HepG2 (cell line): ENCODE results near the gene NAP1L1. TPM values are rescaled to one million over a fixed set of nuclear protein-coding genes. Genes with fewer than 3 reads are reported as not detected.

Experiments
- ADNP ChIP-seq: sonication (generic); formaldehyde crosslinking; IDR thresholded peaks from 2 replicates; pipeline ENCODE4 v1.4.0; 2020; ENCODE audit warnings: missing genetic modification reagents
- ARID5B ChIP-seq: IDR thresholded peaks from 2 replicates; pipeline ENCODE4 v1.4.0; 2020; ENCODE audit warnings: mild to moderate bottlenecking, missing genetic modification reagents
- CERS6 ChIP-seq: sonication (generic); formaldehyde crosslinking; IDR thresholded peaks from 2 replicates; pipeline ENCODE4 v1.5.0; 2020; ENCODE audit warnings: missing genetic modification reagents
- CREM ChIP-seq, 2 experiments: sonication (generic) in 1 of 2; formaldehyde crosslinking in 1 of 2; IDR thresholded peaks; 2 replicates each; pipeline versions ENCODE4 v1.4.0 to v1.6.1; 2016 to 2020; ENCODE audit warnings: antibody characterized with exemption in 1 of 2, mild to moderate bottlenecking in 1 of 2, missing genetic modification reagents in 1 of 2
- FOXJ3 ChIP-seq: sonication (generic); formaldehyde crosslinking; IDR thresholded peaks from 2 replicates; pipeline ENCODE4 v1.4.0; 2020; ENCODE audit warnings: missing genetic modification reagents, mild to moderate bottlenecking, borderline replicate concordance
- KLF13 ChIP-seq: sonication (generic); formaldehyde crosslinking; IDR thresholded peaks from 2 replicates; pipeline ENCODE4 v1.4.0; 2020; ENCODE audit warnings: mild to moderate bottlenecking, missing genetic modification reagents
- MED13 ChIP-seq: sonication (generic); formaldehyde crosslinking; IDR thresholded peaks from 2 replicates; pipeline ENCODE4 v1.5.0; 2020; ENCODE audit warnings: missing genetic modification reagents
- MEIS1 ChIP-seq: sonication (generic); formaldehyde crosslinking; IDR thresholded peaks from 2 replicates; pipeline ENCODE4 v1.9.0; 2021; ENCODE audit warnings: mild to moderate bottlenecking, missing genetic modification reagents, moderate library complexity, borderline replicate concordance
- NFIB ChIP-seq: sonication (generic); formaldehyde crosslinking; IDR thresholded peaks from 2 replicates; pipeline ENCODE4 v1.9.0; 2021; ENCODE audit warnings: missing genetic modification reagents, mild to moderate bottlenecking, borderline replicate concordance
- PRMT3 ChIP-seq: sonication (generic); formaldehyde crosslinking; IDR thresholded peaks from 2 replicates; pipeline ENCODE4 v1.8.1; 2022; ENCODE audit warnings: low read depth, mild to moderate bottlenecking, moderate library complexity, missing genetic modification reagents, borderline replicate concordance
- SALL2 ChIP-seq: sonication (generic); formaldehyde crosslinking; IDR thresholded peaks from 2 replicates; pipeline ENCODE4 v1.8.1; 2023; ENCODE audit warnings: mild to moderate bottlenecking, missing genetic modification reagents, inconsistent platforms
- U2AF2 ChIP-seq: fragments of 200-400 bp; formaldehyde crosslinking; IDR thresholded peaks from 2 replicates; pipeline ENCODE4 v1.6.1; 2017; ENCODE audit warnings: low read depth, mild to moderate bottlenecking, low read length
- ZBTB7A ChIP-seq: sonication (generic); formaldehyde crosslinking; IDR thresholded peaks from 2 replicates; pipeline ENCODE4 v1.8.0; 2022; ENCODE audit warnings: mild to moderate bottlenecking, missing genetic modification reagents
- ZBTB7B ChIP-seq: sonication (generic); formaldehyde crosslinking; IDR thresholded peaks from 2 replicates; pipeline ENCODE4 v1.4.0; 2020; ENCODE audit warnings: missing genetic modification reagents
- ZFP1 ChIP-seq: IDR thresholded peaks from 2 replicates; pipeline ENCODE4 v1.6.1; 2016
- ZFP36L1 ChIP-seq: sonication (generic); formaldehyde crosslinking; IDR thresholded peaks from 2 replicates; pipeline ENCODE4 v1.8.0; 2022; ENCODE audit warnings: mild to moderate bottlenecking, missing genetic modification reagents, moderate library complexity
- ZNF205 ChIP-seq: IDR thresholded peaks from 2 replicates; pipeline ENCODE4 v1.6.1; 2018; ENCODE audit warnings: missing biosample characterization, missing genetic modification reagents
- ZNF577 ChIP-seq: sonication (generic); formaldehyde crosslinking; IDR thresholded peaks from 2 replicates; pipeline ENCODE4 v1.4.0; 2020; ENCODE audit warnings: mild to moderate bottlenecking, low read depth, missing genetic modification reagents, borderline replicate concordance
- ZNF704 ChIP-seq: sonication (generic); formaldehyde crosslinking; IDR thresholded peaks from 2 replicates; pipeline ENCODE4 v1.8.1; 2023; ENCODE audit warnings: mild to moderate bottlenecking, inconsistent platforms, moderate library complexity, missing genetic modification reagents, borderline replicate concordance
- polyA plus RNA-seq, 8 experiments: library from polyadenylated mRNA; depleted of rRNA in 3 of 8; stranded (reverse) in 7 of 8; unstranded in 1 of 8; fragments of >200 nt; fragmentation: Illumina TruSeq in 4 of 8; extraction: Trizol in 4 of 8; gene quantifications; 2 replicates each; pipeline versions ENCODE4 v1.2.1 to v1.2.3, GENCODE V29; 2011 to 2016; ENCODE audit warnings: low read depth in 4 of 8, missing spikeins in 1 of 8, mixed read lengths in 1 of 8; ENCODE audit not compliant: insufficient read depth in 1 of 8
- total RNA-seq, 5 experiments: library from RNA; depleted of rRNA; stranded (reverse); fragments of >200 nt; fragmentation: Illumina TruSeq; extraction: Trizol; gene quantifications; 2 replicates each; pipeline ENCODE4 v1.2.3, GENCODE V29; 2016; ENCODE audit warnings: low read depth in 1 of 5
- TF ChIP-seq, protein P1 (sequence below): sonication (generic); formaldehyde crosslinking; IDR thresholded peaks from 2 replicates; pipeline ENCODE4 v1.5.1; 2020; ENCODE audit warnings: mild to moderate bottlenecking, missing genetic modification reagents, moderate library complexity

Gene NAP1L1
- total and polyA plus RNA-seq, 2 of the 13 experiments (the other 11 are each of a cell fraction or from before 2014, with no cell fraction given), result 207 to 309 TPM

DNA sequence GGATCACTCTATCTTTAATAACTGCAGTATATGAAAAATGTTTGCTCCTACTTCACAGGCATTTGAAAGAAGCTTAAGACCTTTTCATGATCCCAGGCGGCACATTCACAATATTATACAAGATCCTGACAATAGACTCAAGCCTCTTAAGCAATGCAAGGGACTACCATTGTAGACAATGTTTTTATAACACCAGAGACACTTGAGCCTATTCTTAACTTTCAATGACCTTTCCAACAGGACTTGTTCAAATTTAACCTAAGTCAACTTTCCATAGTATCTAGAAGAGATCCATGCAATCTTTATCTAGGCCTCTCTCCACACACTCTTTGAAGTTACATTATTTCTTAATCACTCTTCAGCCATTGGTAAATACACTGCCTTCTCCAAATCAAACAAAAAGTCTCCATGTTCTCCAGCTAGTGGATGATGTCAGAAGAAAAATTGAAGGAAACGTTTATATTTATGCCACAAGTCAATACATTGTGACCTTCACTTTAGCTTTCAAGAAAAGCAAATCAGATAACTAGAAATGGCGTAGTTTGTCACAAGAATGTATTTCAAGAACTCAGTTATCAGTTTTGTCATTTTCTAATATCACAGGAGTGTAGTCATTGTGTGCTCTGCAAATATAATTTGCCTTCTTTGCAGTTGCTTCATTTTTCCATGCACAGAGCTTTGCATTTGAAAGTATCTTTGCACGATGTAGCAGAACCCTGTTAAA, 94.1 kb downstream of the NAP1L1 start (continued):
- TF ChIP-seq ZNF704 (CRISPR knock-in tag) (no peak; the same call in 1 of the 2 replicates), ZFP1 (CRISPR knock-in tag) (peak; percentile 92), U2AF2 (no peak), PRMT3 (no peak), CREM (IDR thresholded peaks at IDR 0.05) (peak; percentile 99), CREM (CRISPR knock-in tag; IDR thresholded peaks at IDR 0.05) (no peak), ZBTB7A (CRISPR knock-in tag) (no peak), FOXJ3 (CRISPR knock-in tag) (peak; percentile 99), ZBTB7B (CRISPR knock-in tag) (peak; percentile 70), ARID5B (peak; percentile 100), CERS6 (CRISPR knock-in tag) (no peak), ZNF205 (CRISPR knock-in tag) (0 out of 2 replicates have a peak, but pooled peaks have one; percentile 79), ZFP36L1 (CRISPR knock-in tag) (no peak), SALL2 (no peak), MEIS1 (CRISPR knock-in tag) (no peak), MED13 (CRISPR knock-in tag) (peak; percentile 98), NFIB (CRISPR knock-in tag) (no peak), KLF13 (no peak), ADNP (no peak), ZNF577 (CRISPR knock-in tag) (no peak)
- TF ChIP-seq, protein P1, sequence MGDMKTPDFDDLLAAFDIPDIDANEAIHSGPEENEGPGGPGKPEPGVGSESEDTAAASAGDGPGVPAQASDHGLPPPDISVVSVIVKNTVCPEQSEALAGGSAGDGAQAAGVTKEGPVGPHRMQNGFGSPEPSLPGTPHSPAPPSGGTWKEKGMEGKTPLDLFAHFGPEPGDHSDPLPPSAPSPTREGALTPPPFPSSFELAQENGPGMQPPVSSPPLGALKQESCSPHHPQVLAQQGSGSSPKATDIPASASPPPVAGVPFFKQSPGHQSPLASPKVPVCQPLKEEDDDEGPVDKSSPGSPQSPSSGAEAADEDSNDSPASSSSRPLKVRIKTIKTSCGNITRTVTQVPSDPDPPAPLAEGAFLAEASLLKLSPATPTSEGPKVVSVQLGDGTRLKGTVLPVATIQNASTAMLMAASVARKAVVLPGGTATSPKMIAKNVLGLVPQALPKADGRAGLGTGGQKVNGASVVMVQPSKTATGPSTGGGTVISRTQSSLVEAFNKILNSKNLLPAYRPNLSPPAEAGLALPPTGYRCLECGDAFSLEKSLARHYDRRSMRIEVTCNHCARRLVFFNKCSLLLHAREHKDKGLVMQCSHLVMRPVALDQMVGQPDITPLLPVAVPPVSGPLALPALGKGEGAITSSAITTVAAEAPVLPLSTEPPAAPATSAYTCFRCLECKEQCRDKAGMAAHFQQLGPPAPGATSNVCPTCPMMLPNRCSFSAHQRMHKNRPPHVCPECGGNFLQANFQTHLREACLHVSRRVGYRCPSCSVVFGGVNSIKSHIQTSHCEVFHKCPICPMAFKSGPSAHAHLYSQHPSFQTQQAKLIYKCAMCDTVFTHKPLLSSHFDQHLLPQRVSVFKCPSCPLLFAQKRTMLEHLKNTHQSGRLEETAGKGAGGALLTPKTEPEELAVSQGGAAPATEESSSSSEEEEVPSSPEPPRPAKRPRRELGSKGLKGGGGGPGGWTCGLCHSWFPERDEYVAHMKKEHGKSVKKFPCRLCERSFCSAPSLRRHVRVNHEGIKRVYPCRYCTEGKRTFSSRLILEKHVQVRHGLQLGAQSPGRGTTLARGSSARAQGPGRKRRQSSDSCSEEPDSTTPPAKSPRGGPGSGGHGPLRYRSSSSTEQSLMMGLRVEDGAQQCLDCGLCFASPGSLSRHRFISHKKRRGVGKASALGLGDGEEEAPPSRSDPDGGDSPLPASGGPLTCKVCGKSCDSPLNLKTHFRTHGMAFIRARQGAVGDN (CRISPR knock-in tag), result no peak
